Keratinocyte (primary cell): ENCODE results near the gene PDF. TPM values are rescaled to one million over a fixed set of nuclear protein-coding genes. Genes with fewer than 3 reads are reported as not detected.
"Not testable (repeated sequence)": the region's sequence is repeated elsewhere in the genome, so short reads cannot be mapped to it uniquely, and the experiment has no call there.

ENCODE experiments used
- DNase-seq: peaks from one replicate; pipeline ENCODE4 v3.0.0-alpha.2; 2011; ENCODE audit warnings: low read depth, missing footprints, low spot score
- FAIRE-seq: peaks from 2 replicates; lab custom pipeline; 2011; peaks lifted over from hg19 to GRCh38; lab: Jason Lieb, UNC
- H2AFZ ChIP-seq: 2 replicates; pipeline ENCODE4 v1.6.0; 2012; ENCODE audit warnings: low read length, control low read depth, inconsistent platforms; ENCODE audit not compliant: control insufficient read depth
- H3K27ac ChIP-seq: 2 replicates; pipeline ENCODE4 v1.5.1; 2011; ENCODE audit warnings: low read length; ENCODE audit not compliant: control insufficient read depth, insufficient read depth
- H3K27me3 ChIP-seq: 3 replicates; pipeline ENCODE4 v1.6.0; 2011; ENCODE audit warnings: low read length; ENCODE audit not compliant: control insufficient read depth, insufficient read depth; ENCODE audit errors: extremely low read depth
- H3K36me3 ChIP-seq, 2 experiments: 2 replicates in 1 of 2; 3 replicates in 1 of 2; pipeline ENCODE4 v1.5.1; 2011; ENCODE audit warnings: low read length in 2 of 2, mild to moderate bottlenecking in 1 of 2; ENCODE audit not compliant: control insufficient read depth in 2 of 2, insufficient read depth in 2 of 2; ENCODE audit errors: extremely low read depth in 1 of 2
- H3K4me1 ChIP-seq: 3 replicates; pipeline ENCODE4 v1.5.1; 2011; ENCODE audit warnings: low read length; ENCODE audit not compliant: control insufficient read depth, insufficient read depth; ENCODE audit errors: extremely low read depth
- H3K4me2 ChIP-seq: 3 replicates; pipeline ENCODE4 v1.6.0; 2011; ENCODE audit warnings: low read depth, low read length; ENCODE audit not compliant: control insufficient read depth, insufficient read depth; ENCODE audit errors: extremely low read depth
- H3K4me3 ChIP-seq, 3 experiments: fragments of 200-600 bp in 1 of 3; sonication (generic) in 1 of 3; 2 replicates in 2 of 3; 3 replicates in 1 of 3; pipeline ENCODE4 v1.5.1; 2011 to 2016; ENCODE audit warnings: low read length in 3 of 3, mild to moderate bottlenecking in 3 of 3, control low read depth in 2 of 3, inconsistent platforms in 1 of 3, low read depth in 1 of 3, mixed read lengths in 1 of 3, mixed run types in 1 of 3, moderate library complexity in 1 of 3; ENCODE audit not compliant: control insufficient read depth in 2 of 3, insufficient read depth in 2 of 3; ENCODE audit errors: extremely low read depth in 1 of 3
- H3K79me2 ChIP-seq: 2 replicates; pipeline ENCODE4 v1.6.0; 2012; ENCODE audit warnings: low read length; ENCODE audit not compliant: control insufficient read depth, insufficient read depth
- H3K9ac ChIP-seq: 3 replicates; pipeline ENCODE4 v1.6.0; 2011; ENCODE audit warnings: low read length; ENCODE audit not compliant: control insufficient read depth, insufficient read depth; ENCODE audit errors: extremely low read depth
- H3K9me1 ChIP-seq: 3 replicates; pipeline ENCODE4 v1.6.0; 2011; ENCODE audit warnings: low read length; ENCODE audit not compliant: control insufficient read depth, insufficient read depth; ENCODE audit errors: extremely low read depth
- H3K9me3 ChIP-seq: 2 replicates; pipeline ENCODE4 v1.5.1; 2012; ENCODE audit warnings: low read depth, low read length; ENCODE audit not compliant: control insufficient read depth
- H4K20me1 ChIP-seq: 3 replicates; pipeline ENCODE4 v1.6.0; 2011; ENCODE audit warnings: low read length; ENCODE audit not compliant: control insufficient read depth, insufficient read depth; ENCODE audit errors: extremely low read depth
- CTCF ChIP-seq, 3 experiments: IDR thresholded peaks in 1 of 3; conservative IDR thresholded peaks in 1 of 3; optimal IDR thresholded peaks in 1 of 3; 2 replicates in 2 of 3; 3 replicates in 1 of 3; pipeline versions ENCODE3 to v1.5.1; 2011; ENCODE audit warnings: low read length in 3 of 3, mild to moderate bottlenecking in 3 of 3, moderate library complexity in 2 of 3, control low read depth in 1 of 3, inconsistent platforms in 1 of 3; ENCODE audit not compliant: insufficient read depth in 2 of 3; ENCODE audit errors: extremely low read depth in 1 of 3
- EZH2 ChIP-seq: IDR thresholded peaks from one replicate; pipeline ENCODE4 v1.6.1; 2012; ENCODE audit warnings: inconsistent platforms, mild to moderate bottlenecking, low read length, moderate library complexity
- dilution Hi-C: fragments of 300-500 bp; cut with MboI; formaldehyde crosslinking; loops from one replicate; pipeline ENCODE4 v1.7.0; 2020; ENCODE audit warnings: low sequenced_read_pairs; ENCODE audit not compliant: extremely low pct_ligation_motif_present
- polyA plus RNA-seq, 5 experiments: library from polyadenylated mRNA; depleted of rRNA in 3 of 5; stranded (reverse) in 3 of 5; stranded (forward) in 1 of 5; unstranded in 1 of 5; fragments of >200 nt; gene quantifications; 1 replicate in 1 of 5; 2 replicates in 3 of 5; 3 replicates in 1 of 5; pipeline versions ENCODE4 v1.2.1 to v1.2.3, GENCODE V29; 2011 to 2012; ENCODE audit warnings: missing spikeins in 2 of 5, low read depth in 1 of 5, low replicate concordance in 1 of 5

Gene PDF
- polyA plus RNA-seq, 1 donor (not counting 4 experiments of a cell fraction or from before 2014, with no cell fraction given) = 3.0 TPM

GRCh38 chr16:69364088-69364487 lies 33.7 kb upstream of the PDF start:
- H3K9ac ChIP-seq = no peak overlapping the region
- no peak overlapping the region for H3K4me3 ChIP-seq
- no peaks in the 10 kb centered on the region for H3K4me1 ChIP-seq
- dilution Hi-C loops = no loop called here
- no peaks in the 10 kb centered on the region for H3K27me3 ChIP-seq
- no peak overlapping the region for H3K4me2 ChIP-seq
- FAIRE-seq (no peak), DNase-seq (no peak)
- H2AFZ ChIP-seq = no peak overlapping the region
- no peak overlapping the region for H3K27ac ChIP-seq
- no peaks in the 10 kb centered on the region for H3K79me2 ChIP-seq
- H4K20me1 ChIP-seq = no peaks in the 10 kb centered on the region
- TF ChIP-seq CTCF (optimal IDR thresholded peaks at IDR 0.05 in 1 of 3, IDR thresholded peaks at IDR 0.05 in 1 of 3, conservative IDR thresholded peaks at IDR 0.05 in 1 of 3; ENCODE audit: extremely low read depth in 1 of 3, insufficient read depth in 2 of 3, low read length in 3 of 3) = no peak
- no peak for TF ChIP-seq EZH2
- no peaks in the 10 kb centered on the region for H3K9me1 ChIP-seq
- H3K36me3 ChIP-seq = peaks cover 19 to 24% of the 10 kb centered on the region in 2 experiments
- H3K9me3 ChIP-seq = no peaks in the 10 kb centered on the region

DNA sequence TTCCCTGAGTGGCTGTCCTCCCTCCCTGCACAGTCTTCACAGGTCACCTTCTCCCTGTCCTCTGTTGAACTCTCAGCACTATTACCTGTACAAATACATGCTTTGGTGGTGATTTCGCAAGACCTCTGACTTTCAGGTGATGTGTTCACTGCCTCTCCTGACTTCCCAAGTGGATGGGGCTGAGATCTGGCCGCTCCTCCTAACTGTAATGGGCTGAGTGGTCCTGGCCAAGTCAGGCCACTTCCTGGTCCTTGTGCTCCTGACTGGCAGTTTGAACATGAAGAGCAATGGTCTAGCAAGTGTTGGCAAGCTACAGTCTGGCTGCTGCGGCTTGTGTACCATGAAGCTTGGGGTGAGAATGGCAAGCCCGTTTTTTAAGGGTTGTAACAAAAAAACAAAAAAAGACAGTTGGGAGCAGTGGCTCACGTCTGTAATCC lies 32.9 kb upstream of the PDF start:
- no peak for TF ChIP-seq EZH2
- no peak for TF ChIP-seq CTCF (optimal IDR thresholded peaks at IDR 0.05 in 1 of 3, IDR thresholded peaks at IDR 0.05 in 1 of 3, conservative IDR thresholded peaks at IDR 0.05 in 1 of 3; ENCODE audit: extremely low read depth in 1 of 3, insufficient read depth in 2 of 3, low read length in 3 of 3)
- dilution Hi-C loops = no loop called here
- no peak overlapping the region for H2AFZ ChIP-seq
- H3K9ac ChIP-seq = no peak overlapping the region
- H4K20me1 ChIP-seq = no peaks in the 10 kb centered on the region
- no peaks in the 10 kb centered on the region for H3K9me1 ChIP-seq
- no peak for DNase-seq
- no peak for FAIRE-seq
- no peak overlapping the region for H3K4me3 ChIP-seq
- no peaks in the 10 kb centered on the region for H3K9me3 ChIP-seq
- H3K4me1 ChIP-seq = no peaks in the 10 kb centered on the region
- no peak overlapping the region for H3K4me2 ChIP-seq
- peaks cover 18 to 23% of the 10 kb centered on the region in 2 experiments for H3K36me3 ChIP-seq
- H3K27me3 ChIP-seq = no peaks in the 10 kb centered on the region
- no peaks in the 10 kb centered on the region for H3K79me2 ChIP-seq
- H3K27ac ChIP-seq = no peak overlapping the region

DNA sequence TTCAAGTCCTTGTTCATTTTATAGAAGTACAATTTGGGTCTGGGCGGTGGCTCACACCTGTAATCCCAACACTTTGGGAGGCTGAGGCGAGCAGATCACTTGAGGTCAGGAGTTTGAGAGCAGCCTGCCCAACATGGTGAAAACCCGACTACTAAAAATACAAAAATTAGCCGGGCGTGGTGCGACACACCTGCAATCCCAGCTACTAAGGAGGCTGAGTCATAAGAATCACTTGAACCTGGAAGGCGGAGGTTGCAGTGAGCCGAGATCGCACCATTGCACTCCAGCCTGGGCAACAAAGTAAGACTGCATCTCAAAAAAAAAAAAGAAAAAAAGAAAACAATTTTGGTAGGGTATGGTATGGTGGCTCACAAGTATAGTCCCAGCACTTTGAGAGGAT lies 29.7 kb upstream of the PDF start:
- H3K4me2 ChIP-seq, H3K27ac ChIP-seq, H3K4me1 ChIP-seq, H3K36me3 ChIP-seq, FAIRE-seq, H3K27me3 ChIP-seq, H3K4me3 ChIP-seq, H3K9ac ChIP-seq, H3K79me2 ChIP-seq, DNase-seq, dilution Hi-C loops, H4K20me1 ChIP-seq, H3K9me3 ChIP-seq, H3K9me1 ChIP-seq, H2AFZ ChIP-seq: not testable (repeated sequence)
